Measurements from ENCODE around the gene SLC2A2.

DNA sequence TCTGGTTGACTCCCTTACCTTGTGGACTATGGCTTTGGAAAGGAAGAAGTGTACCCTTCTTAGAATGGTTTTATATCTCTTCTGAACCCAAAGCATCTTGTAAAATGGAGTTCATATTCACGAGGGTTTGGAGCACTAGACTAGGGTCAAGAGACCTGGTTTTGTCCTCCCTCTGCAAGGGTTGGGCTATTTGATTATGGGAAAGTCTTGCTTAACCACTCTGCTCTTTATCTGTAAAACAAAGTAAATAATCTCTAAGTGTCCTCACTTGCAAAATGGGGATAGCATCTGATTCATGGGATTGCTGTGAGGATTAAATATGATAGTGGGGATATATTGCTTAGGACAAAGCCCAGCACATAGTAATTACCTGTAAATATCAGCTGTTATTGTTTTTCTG lies 17.9 kb upstream of the SLC2A2 start:
- TF ChIP-seq POLR2A (IDR thresholded peaks at IDR 0.05) (no peak), POLR2AphosphoS5 (IDR thresholded peaks at IDR 0.05; ENCODE audit: insufficient read depth in 1 of 2, low read depth in 1 of 2) (no peak)
- TF ChIP-seq, protein P1, sequence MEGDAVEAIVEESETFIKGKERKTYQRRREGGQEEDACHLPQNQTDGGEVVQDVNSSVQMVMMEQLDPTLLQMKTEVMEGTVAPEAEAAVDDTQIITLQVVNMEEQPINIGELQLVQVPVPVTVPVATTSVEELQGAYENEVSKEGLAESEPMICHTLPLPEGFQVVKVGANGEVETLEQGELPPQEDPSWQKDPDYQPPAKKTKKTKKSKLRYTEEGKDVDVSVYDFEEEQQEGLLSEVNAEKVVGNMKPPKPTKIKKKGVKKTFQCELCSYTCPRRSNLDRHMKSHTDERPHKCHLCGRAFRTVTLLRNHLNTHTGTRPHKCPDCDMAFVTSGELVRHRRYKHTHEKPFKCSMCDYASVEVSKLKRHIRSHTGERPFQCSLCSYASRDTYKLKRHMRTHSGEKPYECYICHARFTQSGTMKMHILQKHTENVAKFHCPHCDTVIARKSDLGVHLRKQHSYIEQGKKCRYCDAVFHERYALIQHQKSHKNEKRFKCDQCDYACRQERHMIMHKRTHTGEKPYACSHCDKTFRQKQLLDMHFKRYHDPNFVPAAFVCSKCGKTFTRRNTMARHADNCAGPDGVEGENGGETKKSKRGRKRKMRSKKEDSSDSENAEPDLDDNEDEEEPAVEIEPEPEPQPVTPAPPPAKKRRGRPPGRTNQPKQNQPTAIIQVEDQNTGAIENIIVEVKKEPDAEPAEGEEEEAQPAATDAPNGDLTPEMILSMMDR (IDR thresholded peaks at IDR 0.05), result no peak
